ENCODE measurements around the gene CFAP20DC. TPM values are rescaled to one million over a fixed set of nuclear protein-coding genes. Genes with fewer than 3 reads are reported as not detected.

The CFAP20DC gene
- total and polyA plus RNA-seq, 2 of the 8 experiments (the other 6 are each of a cell fraction or from before 2014, with no cell fraction given): 2.2 to 2.8 TPM

GRCh38 chr3:58866079-58866478 is 183.7 kb downstream of the CFAP20DC start:
- POLR2A ChIA-PET (ENCODE audit: partially characterized antibody): no interaction called here
- no peak overlapping the region for H2BK5ac ChIP-seq (ENCODE audit: low read depth, low read length)
- H3K4me3 ChIP-seq (ENCODE audit: extremely low read depth in 1 of 4, insufficient read depth in 2 of 4, low read depth in 3 of 4, low read length in 4 of 4): peak overlapping the region in 1 of 4 experiments; percentile 41; a peak in 1 of 8 replicates
- H3K23me2 ChIP-seq (ENCODE audit: low read depth, low read length): no peaks in the 10 kb centered on the region
- no peak overlapping the region for H2BK15ac ChIP-seq (ENCODE audit: low read length)
- FAIRE-seq: no peak
- H3K14ac ChIP-seq (ENCODE audit: insufficient read length): no peak overlapping the region
- no peaks in the 10 kb centered on the region for H3K27me3 ChIP-seq (replicated peaks in 1 of 4; ENCODE audit: control insufficient read depth in 3 of 4, extremely low read depth in 1 of 4, insufficient read depth in 3 of 4, low read length in 3 of 4)
- H3K4me1 ChIP-seq (replicated peaks in 1 of 4; ENCODE audit: control insufficient read depth in 3 of 4, insufficient read depth in 4 of 4, low read length in 3 of 4): peaks cover 0 to 10% (median 3%) of the 10 kb centered on the region in 4 experiments; a peak in 4 of 7 replicates
- WGBS, 2 experiments (ENCODE audit: extremely low coverage in 1 of 2, insufficient coverage in 1 of 2, insufficient read length in 1 of 2, insufficient replicate concordance in 2 of 2, low coverage in 1 of 2, low lambda C conversion rate in 2 of 2, missing lambda C conversion rate in 1 of 2): 33% methylated on average over 2 of the region's 2 CpGs; no CpG with 5 or more reads in 1 of the 2 experiments
- TF ChIP-seq SUZ12 (IDR thresholded peaks at IDR 0.05; ENCODE audit: low read length): no peak
- no peak for TF ChIP-seq POLR2AphosphoS5 (IDR thresholded peaks at IDR 0.05; ENCODE audit: low read depth, low read length)
- TF ChIP-seq GTF2F1 (IDR thresholded peaks at IDR 0.05; ENCODE audit: borderline replicate concordance, low read depth, low read length): no peak
- H3K56ac ChIP-seq (replicated peaks; ENCODE audit: insufficient read length, low read depth, low read length): no peak overlapping the region
- no peaks in the 10 kb centered on the region for H3K9me3 ChIP-seq (ENCODE audit: insufficient read depth in 2 of 2, low read depth in 1 of 2, low read length in 1 of 2)
- no peak for DNase-seq (ENCODE audit: low read depth in 1 of 2, low spot score in 2 of 2)
- no peaks in the 10 kb centered on the region for H3K36me3 ChIP-seq (ENCODE audit: control insufficient read depth in 2 of 4, insufficient read depth in 4 of 4, low read length in 3 of 4)
- no peak overlapping the region for H4K8ac ChIP-seq (ENCODE audit: extremely low read depth, insufficient read depth, low read length)
- no peak overlapping the region for H3K4ac ChIP-seq (replicated peaks; ENCODE audit: insufficient read length, low read depth, low read length)
- no peaks in the 10 kb centered on the region for H4K20me1 ChIP-seq (replicated peaks in 1 of 2; ENCODE audit: control insufficient read depth in 1 of 2, insufficient read depth in 2 of 2, low read length in 2 of 2)
- H3K4me2 ChIP-seq (ENCODE audit: insufficient read depth in 1 of 2, low read depth in 2 of 2, low read length in 2 of 2): peak overlapping the region; percentile 29 to 40; a peak in 3 of 4 replicates
- H3K18ac ChIP-seq (ENCODE audit: extremely low read depth, low read length): no peak overlapping the region
- no peak overlapping the region for H2AFZ ChIP-seq (ENCODE audit: low read length)
- H4K5ac ChIP-seq (ENCODE audit: insufficient read length, low read depth, low read length): no peak overlapping the region
- H2BK12ac ChIP-seq (ENCODE audit: low read depth, low read length): no peak overlapping the region
- CTCF ChIA-PET (ENCODE audit: partially characterized antibody): no interaction called here
- H3K27ac ChIP-seq (ENCODE audit: low read depth, low read length): no peak overlapping the region
- no peak overlapping the region for H2AK5ac ChIP-seq (ENCODE audit: low read depth, low read length)
- no peaks in the 10 kb centered on the region for H3K79me1 ChIP-seq (ENCODE audit: low read depth, low read length)
- no peak overlapping the region for H3K23ac ChIP-seq (ENCODE audit: insufficient read length)
- no peak overlapping the region for H2BK20ac ChIP-seq (ENCODE audit: low read length)
- H2BK120ac ChIP-seq (replicated peaks; ENCODE audit: low read depth, low read length): no peak overlapping the region
- H4K91ac ChIP-seq (replicated peaks; ENCODE audit: insufficient read length, low read length): no peak overlapping the region
- no peaks in the 10 kb centered on the region for H3K79me2 ChIP-seq (ENCODE audit: control insufficient read depth in 1 of 2, insufficient read depth in 2 of 2, low read length in 2 of 2)
- H3K9ac ChIP-seq (replicated peaks in 1 of 4; ENCODE audit: extremely low read depth in 1 of 4, low read depth in 3 of 4, low read length in 3 of 4): no peak overlapping the region

Data from H1 (cell line).